NCI-H1436 (cell line): ENCODE data around the gene IPCEF1.

ENCODE experiments used
- DNase-seq: peaks from one replicate; lab custom pipeline; 2025; lab: John Stamatoyannopoulos, UW

IPCEF1 gene

GRCh38 chr6:154356690-154357089 is at the start of gene IPCEF1:
TSS of gene IPCEF1 (minus strand) at chr6:154356803. CDS start at chr6:154265947, 90,856 bp downstream.
- DNase-seq, result no peak

DNA sequence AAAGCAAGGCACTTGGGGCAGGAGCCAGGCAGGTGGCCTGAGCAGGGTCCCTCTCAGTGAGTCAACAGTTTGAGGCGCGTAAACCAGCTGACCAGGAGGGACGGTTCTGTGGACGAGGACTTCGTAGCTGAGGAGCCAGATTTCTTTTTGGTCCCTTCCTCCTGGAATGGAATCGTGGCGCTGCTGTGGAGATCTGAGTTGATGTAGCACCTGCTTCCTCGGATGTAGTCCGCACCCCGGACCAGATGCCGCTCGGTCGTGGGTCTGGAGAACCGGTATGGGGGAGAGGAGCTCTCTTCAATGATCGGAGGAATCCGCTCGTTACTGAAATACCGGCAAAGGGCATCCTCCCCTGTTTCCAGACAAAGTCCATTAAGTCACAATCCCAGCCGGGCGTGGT is 49.7 kb upstream of the IPCEF1 start:
- no peak for DNase-seq

- DNase-seq, result no peak
Measured at GRCh38 chr6:154404791-154405400, 48.3 kb upstream of the IPCEF1 start.

DNA sequence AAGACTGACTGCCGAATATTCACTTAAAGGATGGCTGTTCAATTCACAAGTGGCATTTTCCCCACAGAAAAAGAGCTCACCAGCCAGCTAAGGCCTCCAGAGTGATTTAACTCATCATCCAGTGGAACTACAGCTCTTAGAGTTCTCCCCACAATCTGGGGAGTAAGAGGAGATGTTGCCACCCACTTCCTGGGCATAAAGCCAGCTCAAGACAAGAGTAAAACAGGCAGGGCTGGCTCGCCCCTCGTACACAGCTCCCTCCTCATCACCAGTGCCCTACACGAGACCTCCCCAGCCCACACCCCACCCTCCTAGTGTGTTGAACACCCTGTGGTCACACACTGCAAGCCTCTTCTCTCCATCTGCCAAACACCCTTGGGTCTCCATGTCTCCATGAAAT is 47.2 kb upstream of the IPCEF1 start:
- peak; percentile 55 for DNase-seq

- no peak for DNase-seq
Measured at GRCh38 chr6:154402081-154402780, 45.6 kb upstream of the IPCEF1 start.

- no peak for DNase-seq
Measured at GRCh38 chr6:154399097-154399496, 42.5 kb upstream of the IPCEF1 start.

- no peak for DNase-seq
Measured at GRCh38 chr6:154397491-154398195, 41.0 kb upstream of the IPCEF1 start.

- no peak for DNase-seq
Measured at GRCh38 chr6:154395878-154396277, 39.3 kb upstream of the IPCEF1 start.

GRCh38 chr6:154395316-154395715 is 38.7 kb upstream of the IPCEF1 start:
- no peak for DNase-seq

DNA sequence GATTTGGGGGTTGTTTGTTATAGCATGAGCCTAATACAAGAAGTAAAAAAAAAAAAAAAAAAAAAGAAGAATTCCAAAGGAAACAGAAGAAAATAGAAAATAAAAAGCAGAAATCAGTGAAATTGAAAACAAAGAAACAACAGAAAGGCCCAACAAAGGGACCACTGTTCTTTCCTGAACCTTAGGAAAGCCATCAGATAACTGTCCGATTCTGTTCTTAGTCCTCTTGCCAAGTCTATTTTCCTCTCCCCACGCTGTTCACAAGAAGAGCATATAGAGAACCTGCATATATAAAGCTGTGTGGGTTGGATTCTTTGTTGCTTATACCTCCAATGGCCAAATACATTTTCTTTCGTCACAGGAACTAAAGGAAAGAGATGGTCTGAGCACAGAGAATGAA is 38.0 kb upstream of the IPCEF1 start:
- no peak for DNase-seq

GRCh38 chr6:154390034-154390433 is 33.4 kb upstream of the IPCEF1 start:
- no peak for DNase-seq

- no peak for DNase-seq
Measured at GRCh38 chr6:154388803-154389202, 32.2 kb upstream of the IPCEF1 start.

- DNase-seq, result no peak
Measured at GRCh38 chr6:154386848-154387717, 30.5 kb upstream of the IPCEF1 start.

GRCh38 chr6:154384191-154384590 is 27.6 kb upstream of the IPCEF1 start:
- no peak for DNase-seq

GRCh38 chr6:154383273-154383672 is 26.7 kb upstream of the IPCEF1 start:
- no peak for DNase-seq

DNA sequence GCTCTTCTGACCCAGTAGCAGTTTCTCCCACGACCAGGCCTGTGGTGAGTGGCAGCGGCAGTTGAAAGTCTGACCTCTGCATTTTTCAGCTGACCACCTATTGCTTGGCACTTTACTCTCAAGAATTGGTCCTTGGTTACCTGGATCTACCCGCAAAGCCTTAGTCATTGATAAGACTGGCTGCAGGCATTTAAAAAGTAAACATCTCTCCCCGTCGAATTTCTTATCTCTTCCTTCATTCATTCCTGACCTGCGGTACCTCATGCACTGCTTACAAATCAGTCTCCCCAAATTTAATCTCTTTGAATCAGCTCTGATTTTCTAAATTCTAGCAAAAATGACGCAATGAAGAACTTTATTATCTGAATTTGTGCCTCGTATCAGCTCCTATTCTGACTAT is 26.1 kb upstream of the IPCEF1 start:
- no peak for DNase-seq

- no peak for DNase-seq
Measured at GRCh38 chr6:154381548-154381947, 24.9 kb upstream of the IPCEF1 start.

- DNase-seq, result no peak
Measured at GRCh38 chr6:154380741-154381140, 24.1 kb upstream of the IPCEF1 start.

- DNase-seq, result no peak
Measured at GRCh38 chr6:154379585-154379984, 23.0 kb upstream of the IPCEF1 start.

- no peak for DNase-seq
Measured at GRCh38 chr6:154378518-154378917, 21.9 kb upstream of the IPCEF1 start.

DNA sequence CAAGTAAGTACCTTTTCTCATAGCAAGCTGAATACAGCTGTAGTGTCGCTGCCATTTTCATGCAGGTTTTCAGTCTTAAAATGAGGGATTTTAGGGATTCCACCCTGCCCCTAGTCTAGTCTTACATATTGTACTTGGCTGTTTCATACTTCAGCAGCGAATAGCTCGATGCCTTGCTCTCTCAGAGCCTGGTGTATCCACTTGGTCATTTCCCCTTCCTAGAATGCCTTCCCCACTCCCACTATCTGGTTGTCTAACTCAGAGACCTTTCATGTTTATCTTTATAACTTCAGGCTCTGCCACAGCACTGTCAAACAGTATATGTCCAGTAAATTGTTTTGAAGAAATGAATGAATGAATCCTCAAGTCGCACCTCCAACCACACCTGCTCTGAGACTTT is 21.1 kb upstream of the IPCEF1 start:
- no peak for DNase-seq

DNA sequence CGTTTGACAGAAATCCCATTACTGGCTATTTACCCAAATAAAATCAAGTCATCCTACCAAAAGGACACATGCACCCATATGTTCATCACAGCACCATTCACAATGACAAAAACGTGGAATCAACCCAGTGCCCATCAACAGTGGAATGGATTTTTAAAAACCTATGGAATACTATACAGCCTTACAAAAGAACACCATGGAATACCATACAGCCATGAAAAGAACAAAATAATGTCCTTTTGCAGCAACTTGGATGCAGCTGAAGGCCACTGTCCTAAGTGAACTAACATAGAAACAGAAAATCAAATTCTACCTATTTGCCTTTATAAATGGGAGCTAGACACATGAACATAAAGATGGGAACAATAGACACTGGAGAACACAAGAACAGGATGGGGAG is 17.4 kb upstream of the IPCEF1 start:
- DNase-seq, result no peak
